Lung (tissue), 12 donors: Measurements from ENCODE around the gene EHD4. TPM values are rescaled to one million over a fixed set of nuclear protein-coding genes. Genes with fewer than 3 reads are reported as not detected.

Experiments used
- ATAC-seq: fragments of 200-7000 bp; cut with Tn5 transposase; one replicate; pipeline ENCODE4 v1.9.1; 2020; ENCODE audit warnings: moderate number of reproducible peaks; ENCODE audit not compliant: insufficient read depth, low FRiP score
- DNase-seq, 3 donors: peaks; one replicate each; pipeline ENCODE4 v3.0.0-alpha.2; 2013 to 2017
- H3K27ac ChIP-seq, 2 donors: one replicate each; pipeline ENCODE4 v1.5.1; 2013; ENCODE audit warnings: mild to moderate bottlenecking in 2 of 2, moderate library complexity in 2 of 2, control low read depth in 1 of 2, inconsistent platforms in 1 of 2, low read depth in 1 of 2, low read length in 1 of 2
- H3K27me3 ChIP-seq, 3 donors: one replicate each; pipeline ENCODE4 v1.5.1; 2013; ENCODE audit warnings: low read length in 2 of 3; ENCODE audit not compliant: control insufficient read depth in 3 of 3, insufficient read depth in 3 of 3
- H3K36me3 ChIP-seq, 4 donors: one replicate each; pipeline ENCODE4 v1.5.1; 2013; ENCODE audit warnings: low read length in 4 of 4, mild to moderate bottlenecking in 1 of 4, moderate library complexity in 1 of 4; ENCODE audit not compliant: control insufficient read depth in 4 of 4, insufficient read depth in 4 of 4
- H3K4me1 ChIP-seq, 5 donors: one replicate each; pipeline ENCODE4 v1.5.1; 2013; ENCODE audit warnings: low read length in 5 of 5, mild to moderate bottlenecking in 2 of 5, moderate library complexity in 1 of 5; ENCODE audit not compliant: control insufficient read depth in 5 of 5, insufficient read depth in 5 of 5
- H3K4me3 ChIP-seq: one replicate; pipeline ENCODE4 v1.5.1; 2013; ENCODE audit warnings: mild to moderate bottlenecking, control low read depth, moderate library complexity
- H3K9ac ChIP-seq, 2 donors: one replicate each; pipeline ENCODE4 v1.5.1; 2013; ENCODE audit warnings: low read length in 2 of 2, control low read depth in 1 of 2; ENCODE audit not compliant: insufficient read depth in 1 of 2
- H3K9me3 ChIP-seq, 4 donors: one replicate each; pipeline ENCODE4 v1.5.1; 2013; ENCODE audit warnings: low read length in 3 of 4, mild to moderate bottlenecking in 1 of 4, moderate library complexity in 1 of 4; ENCODE audit not compliant: control insufficient read depth in 4 of 4, insufficient read depth in 3 of 4
- CTCF ChIP-seq: IDR thresholded peaks from 2 replicates; pipeline ENCODE4 v1.5.1; 2012; ENCODE audit warnings: mild to moderate bottlenecking; ENCODE audit errors: control extremely low read depth, extremely low read depth
- WGBS, 2 donors: extraction: QIAGEN DNeasy Blood & Tissue Kit; methylation state at CpG; one replicate each; pipeline ENCODE4 v1.1.7; 2013; 5-methylcytosine and 5-hydroxymethylcytosine counted together
- polyA plus RNA-seq, 2 donors: library from polyadenylated mRNA; stranded (reverse); fragments of 200-250 nt; gene quantifications; one replicate each; pipeline ENCODE4 v1.2.1, GENCODE V29; 2013
- total RNA-seq, 2 donors: library from RNA; depleted of rRNA in 1 of 2; stranded (reverse); fragments of >200 nt in 1 of 2; gene quantifications; one replicate each; pipeline ENCODE4 v1.2.1, GENCODE V29; 2014 to 2021
- donor health status: control.
- donor health status: control.
- donor health status: Bipolar disorder and iron deficiency.
- donor health status: healthy.
- donor health status: DM: yes; HTN: yes; CAD: no.

The EHD4 gene
- total and polyA plus RNA-seq, 4 donors = 16.4 to 36.3 (median 25.9) TPM

- Histone ChIP-seq H3K27me3 (no peaks in the 10 kb centered on the region), H3K36me3 (no peaks in the 10 kb centered on the region), H3K9me3 (no peaks in the 10 kb centered on the region), H3K27ac (no peak overlapping the region), H3K9ac (no peak overlapping the region), H3K4me3 (no peak overlapping the region), H3K4me1 (peaks cover 0 to 40% (median 4%) of the 10 kb centered on the region in 5 donors)
- DNase-seq (no peak), ATAC-seq (no peak)
- no peak for TF ChIP-seq CTCF
- 88 to 89% methylated on average over 30 of the region's 30 CpGs for WGBS, 2 donors
Observed at GRCh38 chr15:41855261-41855961, 116.9 kb downstream of the EHD4 start.

- no peaks in the 10 kb centered on the region for H3K36me3 ChIP-seq
- H3K9me3 ChIP-seq = no peaks in the 10 kb centered on the region
- DNase-seq (peak in 1 of 3 donors; percentile 46), ATAC-seq (no peak)
- H3K4me3 ChIP-seq = no peak overlapping the region
- H3K27ac ChIP-seq = no peak overlapping the region
- H3K27me3 ChIP-seq = no peaks in the 10 kb centered on the region
- TF ChIP-seq CTCF = no peak
- peaks cover 0 to 49% (median 2%) of the 10 kb centered on the region in 5 donors for H3K4me1 ChIP-seq
- no peak overlapping the region for H3K9ac ChIP-seq
- 91 to 98% methylated on average over 9 of the region's 9 CpGs for WGBS, 2 donors
Observed at GRCh38 chr15:41854443-41854842, 117.9 kb downstream of the EHD4 start.

- DNase-seq = no peak
- no peaks in the 10 kb centered on the region for H3K27me3 ChIP-seq
- no peak for ATAC-seq
- H3K27ac ChIP-seq = no peak overlapping the region
- no peak for TF ChIP-seq CTCF
- H3K4me3 ChIP-seq = no peak overlapping the region
- H3K9ac ChIP-seq = no peak overlapping the region
- WGBS, 2 donors = 85 to 95% methylated on average over 10 of the region's 10 CpGs
- H3K4me1 ChIP-seq = peaks cover 0 to 55% (median 2%) of the 10 kb centered on the region in 5 donors
- H3K36me3 ChIP-seq = peaks cover 0 to 2% (median 0%) of the 10 kb centered on the region in 4 donors
- H3K9me3 ChIP-seq = no peaks in the 10 kb centered on the region
Observed at GRCh38 chr15:41853831-41854230, 118.5 kb downstream of the EHD4 start.
